OCI-LY1 (cell line): ENCODE data around the gene ADAMTS3.

Experiments used
- H2AFZ ChIP-seq: fragments of 200-600 bp; sonication (generic), shearing (Covaris generic); 2 replicates; pipeline ENCODE4 v1.6.0; 2014; ENCODE audit warnings: antibody characterized with exemption, mild to moderate bottlenecking, low read length
- H3F3A ChIP-seq: fragments of 200-600 bp; sonication (generic), shearing (Covaris generic); 2 replicates; pipeline ENCODE4 v1.6.0; 2014; ENCODE audit warnings: mild to moderate bottlenecking, antibody characterized with exemption, low read length, moderate library complexity; ENCODE audit not compliant: insufficient read depth
- H3K27ac ChIP-seq: fragments of 200-600 bp; sonication (generic); 2 replicates; pipeline ENCODE4 v1.5.1; 2014; ENCODE audit warnings: low read length, mixed run types, mild to moderate bottlenecking, low read depth; ENCODE audit not compliant: poor library complexity, severe bottlenecking
- H3K27me3 ChIP-seq: fragments of 200-600 bp; sonication (generic); 2 replicates; pipeline ENCODE4 v1.6.0; 2014; ENCODE audit warnings: antibody characterized with exemption, mild to moderate bottlenecking, low read length, moderate library complexity; ENCODE audit not compliant: insufficient read depth
- H3K36me3 ChIP-seq: fragments of 200-600 bp; sonication (generic); 2 replicates; pipeline ENCODE4 v1.6.1; 2014; ENCODE audit warnings: mild to moderate bottlenecking, antibody characterized with exemption, low read length, moderate library complexity, mixed read lengths; ENCODE audit not compliant: insufficient read depth
- H3K4me1 ChIP-seq: fragments of 200-600 bp; sonication (generic); 2 replicates; pipeline ENCODE4 v1.5.1; 2014; ENCODE audit warnings: mild to moderate bottlenecking, low read length, moderate library complexity; ENCODE audit not compliant: insufficient read depth, severe bottlenecking
- H3K4me2 ChIP-seq: fragments of 200-600 bp; sonication (generic), shearing (Covaris generic); 2 replicates; pipeline ENCODE4 v1.6.1; 2014; ENCODE audit warnings: low read length
- H3K4me3 ChIP-seq: fragments of 200-600 bp; sonication (generic); 2 replicates; pipeline ENCODE4 v1.5.1; 2014; ENCODE audit warnings: low read length, low read depth, mild to moderate bottlenecking, mixed read lengths; ENCODE audit not compliant: poor library complexity, severe bottlenecking
- H3K79me2 ChIP-seq: fragments of 200-600 bp; shearing (Covaris generic); 2 replicates; pipeline ENCODE4 v1.6.1; 2016; ENCODE audit warnings: mixed run types, low read length, mixed read lengths; ENCODE audit not compliant: insufficient read depth
- H3K9ac ChIP-seq: fragments of 200-600 bp; sonication (generic), shearing (Covaris generic); 2 replicates; pipeline ENCODE4 v1.6.1; 2014; ENCODE audit warnings: mild to moderate bottlenecking, low read length, mixed read lengths
- H3K9me2 ChIP-seq: fragments of 200-600 bp; sonication (generic), shearing (Covaris generic); 2 replicates; pipeline ENCODE4 v1.6.1; 2014; ENCODE audit warnings: low read depth, mild to moderate bottlenecking, low read length, mixed read lengths
- H3K9me3 ChIP-seq: fragments of 200-600 bp; shearing (Covaris generic); 2 replicates; pipeline ENCODE4 v1.6.1; 2014; ENCODE audit warnings: low read length, mixed read lengths
- H4K20me1 ChIP-seq: fragments of 200-600 bp; sonication (generic), shearing (Covaris generic); 2 replicates; pipeline ENCODE4 v1.6.0; 2016; ENCODE audit warnings: mild to moderate bottlenecking, low read length; ENCODE audit not compliant: insufficient read depth
- CTCF ChIP-seq: fragments of 200-600 bp; sonication (generic), shearing (Covaris generic); IDR thresholded peaks from 2 replicates; pipeline ENCODE4 v1.5.1; 2017; ENCODE audit warnings: mild to moderate bottlenecking, antibody characterized with exemption, low read length, moderate library complexity, mixed read lengths
- EZH2 ChIP-seq: fragments of 200-600 bp; sonication (generic), shearing (Covaris generic); IDR thresholded peaks from 2 replicates; pipeline ENCODE4 v1.8.0; 2017; ENCODE audit warnings: borderline replicate concordance, mixed run types, mild to moderate bottlenecking, antibody characterized with exemption, low read length, moderate library complexity, mixed read lengths

The ADAMTS3 gene

GRCh38 chr4:72340803-72341431, 228.1 kb downstream of the ADAMTS3 start:
- no peaks in the 10 kb centered on the region for H3K9me2 ChIP-seq
- H3K4me2 ChIP-seq: no peak overlapping the region
- H2AFZ ChIP-seq: no peak overlapping the region
- no peaks in the 10 kb centered on the region for H3K36me3 ChIP-seq
- H3K9ac ChIP-seq: no peak overlapping the region
- no peak overlapping the region for H3K4me3 ChIP-seq
- no peaks in the 10 kb centered on the region for H3K79me2 ChIP-seq
- no peaks in the 10 kb centered on the region for H3K27me3 ChIP-seq
- H3K9me3 ChIP-seq: no peaks in the 10 kb centered on the region
- no peaks in the 10 kb centered on the region for H3K4me1 ChIP-seq
- no peaks in the 10 kb centered on the region for H4K20me1 ChIP-seq
- TF ChIP-seq EZH2: no peak
- no peak for TF ChIP-seq CTCF
- no peaks in the 10 kb centered on the region for H3F3A ChIP-seq
- no peak overlapping the region for H3K27ac ChIP-seq

- Histone ChIP-seq H3K9me3 (no peaks in the 10 kb centered on the region), H3K4me3 (no peak overlapping the region), H3K4me2 (no peak overlapping the region), H3K36me3 (no peaks in the 10 kb centered on the region), H3K4me1 (no peaks in the 10 kb centered on the region), H3K79me2 (no peaks in the 10 kb centered on the region), H4K20me1 (no peaks in the 10 kb centered on the region), H3K9me2 (no peaks in the 10 kb centered on the region), H3K27ac (no peak overlapping the region), H3K9ac (no peak overlapping the region), H3K27me3 (no peaks in the 10 kb centered on the region), H2AFZ (no peak overlapping the region), H3F3A (no peaks in the 10 kb centered on the region)
- no peak for TF ChIP-seq EZH2
- TF ChIP-seq CTCF: no peak
Observed at GRCh38 chr4:72338060-72338459, 231.0 kb downstream of the ADAMTS3 start.

- Histone ChIP-seq H3F3A (no peaks in the 10 kb centered on the region), H3K36me3 (no peaks in the 10 kb centered on the region), H4K20me1 (no peaks in the 10 kb centered on the region), H2AFZ (no peak overlapping the region), H3K9me2 (no peaks in the 10 kb centered on the region), H3K27ac (no peak overlapping the region), H3K79me2 (no peaks in the 10 kb centered on the region), H3K9ac (no peak overlapping the region), H3K4me2 (no peak overlapping the region), H3K4me3 (no peak overlapping the region), H3K9me3 (no peaks in the 10 kb centered on the region), H3K4me1 (no peaks in the 10 kb centered on the region), H3K27me3 (no peaks in the 10 kb centered on the region; the same call in 1 of the 2 replicates)
- TF ChIP-seq CTCF (no peak), EZH2 (no peak)
Observed at GRCh38 chr4:72330381-72330780, 238.6 kb downstream of the ADAMTS3 start.
